Spleen (tissue), 7 donors: ENCODE data around the gene MPZL3.

ENCODE experiments used
- POLR2A ChIP-seq, 3 donors: fragments of 450-650 bp; IDR thresholded peaks; one replicate each; pipeline ENCODE4 v1.5.1; 2017; ENCODE audit warnings: antibody characterized with exemption in 3 of 3, mild to moderate bottlenecking in 1 of 3
- TF ChIP-seq, protein P1 (sequence below), 11 experiments: fragments of 200-600 bp in 7 of 11; fragments of 450-650 bp in 4 of 11; sonication (generic) in 4 of 11; IDR thresholded peaks in 8 of 11; conservative IDR thresholded peaks in 3 of 11; 1 replicate in 7 of 11; 2 replicates in 4 of 11; pipeline versions ENCODE4 v1.4.0 to v1.8.0; 2016 to 2021; ENCODE audit warnings: antibody characterized with exemption in 11 of 11, inconsistent platforms in 4 of 11, mild to moderate bottlenecking in 1 of 11
- donor health status: DM: no; HTN: no; CAD: no; lungs with moderate emphysema.
- donor health status: DM: no; HTN: no; CAD: no.
- donor health status: DM: no; HTN: no; CAD: no.

- TF ChIP-seq, protein P1, sequence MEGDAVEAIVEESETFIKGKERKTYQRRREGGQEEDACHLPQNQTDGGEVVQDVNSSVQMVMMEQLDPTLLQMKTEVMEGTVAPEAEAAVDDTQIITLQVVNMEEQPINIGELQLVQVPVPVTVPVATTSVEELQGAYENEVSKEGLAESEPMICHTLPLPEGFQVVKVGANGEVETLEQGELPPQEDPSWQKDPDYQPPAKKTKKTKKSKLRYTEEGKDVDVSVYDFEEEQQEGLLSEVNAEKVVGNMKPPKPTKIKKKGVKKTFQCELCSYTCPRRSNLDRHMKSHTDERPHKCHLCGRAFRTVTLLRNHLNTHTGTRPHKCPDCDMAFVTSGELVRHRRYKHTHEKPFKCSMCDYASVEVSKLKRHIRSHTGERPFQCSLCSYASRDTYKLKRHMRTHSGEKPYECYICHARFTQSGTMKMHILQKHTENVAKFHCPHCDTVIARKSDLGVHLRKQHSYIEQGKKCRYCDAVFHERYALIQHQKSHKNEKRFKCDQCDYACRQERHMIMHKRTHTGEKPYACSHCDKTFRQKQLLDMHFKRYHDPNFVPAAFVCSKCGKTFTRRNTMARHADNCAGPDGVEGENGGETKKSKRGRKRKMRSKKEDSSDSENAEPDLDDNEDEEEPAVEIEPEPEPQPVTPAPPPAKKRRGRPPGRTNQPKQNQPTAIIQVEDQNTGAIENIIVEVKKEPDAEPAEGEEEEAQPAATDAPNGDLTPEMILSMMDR (IDR thresholded peaks at IDR 0.05 in 8 of 11, conservative IDR thresholded peaks at IDR 0.05 in 3 of 11) = no peak
- TF ChIP-seq POLR2A (IDR thresholded peaks at IDR 0.05) = no peak
These were observed 37.8 kb downstream of the MPZL3 start for GRCh38 chr11:118214210-118214914.
